Activated gamma-delta T cell treated with Interleukin-2 at 50 U/mL for 16 hours (primary cell): ENCODE data around the gene PCED1A.
A peak's percentile ranks its signal among the peaks of the same experiment; 100 is the strongest.

ENCODE experiments used
- DNase-seq: peaks from one replicate; pipeline ENCODE4 v3.0.0-alpha.2; 2020

PCED1A gene

GRCh38 chr20:2840138-2840966 is at the start of gene PCED1A, which contains the start of gene VPS16:
PCED1A (minus strand) TSS chr20:2840655; CDS start chr20:2839912, 743 bp downstream.
VPS16 (plus strand) TSS chr20:2840745; CDS start chr20:2840775, 30 bp downstream.
- peak; percentile 84 for DNase-seq

- DNase-seq: no peak
These were observed 49.3 kb upstream of the PCED1A start for GRCh38 chr20:2889797-2890196.

GRCh38 chr20:2889209-2889608 is 48.8 kb upstream of the PCED1A start:
- DNase-seq: no peak

- no peak for DNase-seq
These were observed 47.9 kb upstream of the PCED1A start for GRCh38 chr20:2888224-2888955.

- no peak for DNase-seq
These were observed 47.3 kb upstream of the PCED1A start for GRCh38 chr20:2887715-2888114.

GRCh38 chr20:2883726-2884637 is 43.5 kb upstream of the PCED1A start:
- no peak for DNase-seq

- DNase-seq: no peak
These were observed 40.2 kb upstream of the PCED1A start for GRCh38 chr20:2880650-2881049.

GRCh38 chr20:2879146-2879545 is 38.7 kb upstream of the PCED1A start:
- DNase-seq: no peak

- DNase-seq: no peak
These were observed 38.1 kb upstream of the PCED1A start for GRCh38 chr20:2878515-2878914.

- no peak for DNase-seq
These were observed 35.3 kb upstream of the PCED1A start for GRCh38 chr20:2875690-2876203.

- DNase-seq: no peak
These were observed 34.0 kb upstream of the PCED1A start for GRCh38 chr20:2874456-2874855.

- DNase-seq: peak; percentile 64
These were observed 33.2 kb upstream of the PCED1A start for GRCh38 chr20:2873747-2874041.

- peak; percentile 89 for DNase-seq
These were observed 32.7 kb upstream of the PCED1A start, which contains the start of gene PTPRA for GRCh38 chr20:2873010-2873746. PTPRA (plus strand) TSS chr20:2873481; CDS start chr20:2964278, 90,797 bp downstream.

- DNase-seq: peak; percentile 70
These were observed 32.1 kb upstream of the PCED1A start for GRCh38 chr20:2872459-2873009.

- DNase-seq: peak; percentile 29
These were observed 31.4 kb upstream of the PCED1A start for GRCh38 chr20:2871661-2872458.

- no peak for DNase-seq
These were observed 30.6 kb upstream of the PCED1A start for GRCh38 chr20:2871111-2871465.

- no peak for DNase-seq
These were observed 28.9 kb upstream of the PCED1A start for GRCh38 chr20:2869381-2869780.

GRCh38 chr20:2867081-2867864 is 26.8 kb upstream of the PCED1A start:
- no peak for DNase-seq

- no peak for DNase-seq
These were observed 25.8 kb upstream of the PCED1A start for GRCh38 chr20:2866236-2866635.

- DNase-seq: no peak
These were observed 25.2 kb upstream of the PCED1A start for GRCh38 chr20:2865630-2866029.
